CMK (cell line): ENCODE data around the gene ADSS1.

Experiments used
- DNase-seq: peaks from one replicate; pipeline ENCODE4 v3.0.0-alpha.2; 2010; ENCODE audit warnings: low read depth

The ADSS1 gene

DNA sequence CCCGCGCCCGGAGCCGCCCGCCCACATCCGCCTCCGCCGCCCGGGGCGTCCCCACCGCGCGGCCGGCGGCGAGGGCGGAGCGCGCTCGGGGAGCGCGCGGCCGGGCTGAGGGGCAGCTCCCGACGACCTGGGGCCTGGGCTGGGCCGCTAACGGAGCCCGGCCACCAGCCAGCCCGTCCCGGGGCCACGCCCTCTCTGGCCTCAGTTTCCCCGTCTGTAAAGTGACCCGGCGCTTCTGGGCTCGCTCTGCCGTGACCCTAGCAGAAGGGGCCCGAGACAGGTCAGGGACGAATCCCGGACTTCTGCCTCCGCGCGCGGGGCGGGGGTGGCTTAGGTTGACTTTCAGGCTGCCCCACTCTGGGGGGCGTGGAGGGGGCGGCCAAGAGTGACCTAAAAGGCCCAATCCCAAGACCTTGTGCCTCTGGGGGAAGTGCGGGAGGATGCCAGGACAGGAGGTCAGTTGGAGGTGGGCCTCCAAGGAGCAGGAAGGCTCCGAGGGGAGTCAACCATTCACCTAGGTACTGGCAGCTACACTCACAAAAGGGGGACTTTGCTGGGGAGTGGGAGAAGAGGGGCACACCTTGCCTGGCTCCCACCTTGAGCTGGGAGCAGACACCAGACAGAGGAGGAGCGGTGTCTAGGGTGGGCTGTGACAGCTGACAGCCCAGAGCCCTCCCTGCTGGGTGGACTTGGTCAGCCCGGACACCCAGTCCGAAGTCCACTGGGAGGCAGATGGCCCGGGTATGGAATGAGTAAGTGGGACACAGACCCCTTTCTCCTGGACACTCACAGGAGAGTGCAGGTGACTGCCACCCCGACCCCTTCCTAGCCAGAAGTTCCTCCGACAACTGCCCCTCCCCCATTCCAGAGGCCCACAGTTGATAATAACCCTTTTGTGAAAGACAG, 72.0 kb downstream of the ADSS1 start:
- DNase-seq = no peak

DNA sequence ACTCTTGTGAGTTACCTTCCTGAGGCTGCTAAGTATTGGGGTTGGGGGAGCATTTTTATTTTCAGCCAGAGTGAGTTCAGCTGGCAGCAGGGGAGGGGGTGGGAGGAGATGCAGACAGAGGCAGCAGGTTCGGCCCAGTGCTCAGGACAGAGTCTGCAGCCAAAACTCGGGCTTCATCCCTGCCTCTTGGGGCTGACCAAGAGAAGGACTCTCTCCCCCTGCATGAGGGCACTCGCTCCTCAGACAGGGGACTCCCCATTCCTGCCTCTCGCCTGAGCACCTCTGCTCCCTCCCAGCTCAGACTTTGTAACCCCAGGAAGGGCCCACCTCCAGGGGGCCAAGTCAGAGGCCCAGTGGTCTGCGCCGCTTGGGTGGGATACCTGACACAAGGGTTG, 72.7 kb downstream of the ADSS1 start:
- no peak for DNase-seq
